SK-N-SH treated with all-trans-retinoic acid at 6 μM for 48 hours (cell line): ENCODE data around the gene JMJD1C.

Source experiments
- GLIS3 ChIP-seq: fragments of 250-450 bp; sonication (Bioruptor Pico); IDR thresholded peaks from 2 replicates; pipeline ENCODE4 v1.5.0; 2020; ENCODE audit warnings: mild to moderate bottlenecking, moderate library complexity
- OSR1 ChIP-seq: fragments of 250-450 bp; sonication (Bioruptor Pico); IDR thresholded peaks from 2 replicates; pipeline ENCODE4 v1.8.0; 2022; ENCODE audit warnings: moderate library complexity, mild to moderate bottlenecking, inconsistent platforms
- PATZ1 ChIP-seq: fragments of 250-450 bp; sonication (Bioruptor Pico); IDR thresholded peaks from 2 replicates; pipeline ENCODE4 v1.8.0; 2020; ENCODE audit warnings: mild to moderate bottlenecking, moderate library complexity, borderline replicate concordance
- TCF4 ChIP-seq: fragments of 250-450 bp; sonication (Bioruptor Pico); IDR thresholded peaks from 2 replicates; pipeline ENCODE4 v1.8.0; 2021; ENCODE audit warnings: mild to moderate bottlenecking, moderate library complexity, borderline replicate concordance
- TOX ChIP-seq: fragments of 250-450 bp; sonication (Bioruptor Pico); IDR thresholded peaks from 2 replicates; pipeline ENCODE4 v1.8.0; 2021; ENCODE audit warnings: mild to moderate bottlenecking, moderate library complexity, borderline replicate concordance
- ZFP3 ChIP-seq: fragments of 250-450 bp; sonication (Bioruptor Pico); IDR thresholded peaks from 2 replicates; pipeline ENCODE4 v1.5.0; 2020; ENCODE audit warnings: mild to moderate bottlenecking, moderate library complexity
- ZFP30 ChIP-seq: fragments of 450-650 bp; formaldehyde crosslinking; IDR thresholded peaks from 2 replicates; pipeline ENCODE4 v1.5.0; 2022; ENCODE audit warnings: mild to moderate bottlenecking, moderate library complexity
- TF ChIP-seq, protein P1 (sequence below): fragments of 250-450 bp; sonication (Bioruptor Pico); IDR thresholded peaks from 2 replicates; pipeline ENCODE4 v1.5.0; 2020; ENCODE audit warnings: mild to moderate bottlenecking, moderate library complexity
- TF ChIP-seq, protein P2 (sequence below): fragments of 250-450 bp; sonication (Bioruptor Pico); IDR thresholded peaks from 2 replicates; pipeline ENCODE4 v1.5.1; 2020; ENCODE audit warnings: low read depth, mild to moderate bottlenecking, moderate library complexity
- TF ChIP-seq, protein P3 (sequence below): fragments of 250-450 bp; sonication (Bioruptor Pico); IDR thresholded peaks from 2 replicates; pipeline ENCODE4 v1.8.0; 2021; ENCODE audit warnings: low read depth, mild to moderate bottlenecking, moderate library complexity, borderline replicate concordance

DNA sequence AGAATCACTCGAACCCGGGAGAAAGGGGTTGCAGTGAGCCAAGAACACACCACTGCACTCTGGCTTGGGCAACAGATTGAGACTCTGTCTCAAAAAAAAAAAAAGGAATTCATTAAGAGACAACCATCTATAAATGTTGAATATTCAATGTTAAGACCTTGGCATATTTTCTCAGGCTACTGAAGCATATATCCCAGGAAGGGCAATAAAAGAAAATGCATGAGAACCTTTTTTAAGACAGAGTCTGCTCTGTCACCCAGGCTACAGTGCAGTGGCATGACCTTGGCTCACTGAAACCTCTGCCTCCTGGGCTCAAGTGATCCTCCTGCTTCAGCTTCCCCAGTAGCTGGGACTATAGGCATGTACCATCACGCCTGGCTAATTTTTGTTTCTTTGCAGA lies 165.0 kb downstream of the JMJD1C start:
- TF ChIP-seq ZFP30 (CRISPR knock-in tag) (no peak), TCF4 (CRISPR knock-in tag) (no peak), ZFP3 (CRISPR knock-in tag) (no peak), GLIS3 (CRISPR knock-in tag) (no peak), PATZ1 (CRISPR knock-in tag) (no peak), OSR1 (CRISPR knock-in tag) (no peak), TOX (no peak)
- TF ChIP-seq, protein P1, sequence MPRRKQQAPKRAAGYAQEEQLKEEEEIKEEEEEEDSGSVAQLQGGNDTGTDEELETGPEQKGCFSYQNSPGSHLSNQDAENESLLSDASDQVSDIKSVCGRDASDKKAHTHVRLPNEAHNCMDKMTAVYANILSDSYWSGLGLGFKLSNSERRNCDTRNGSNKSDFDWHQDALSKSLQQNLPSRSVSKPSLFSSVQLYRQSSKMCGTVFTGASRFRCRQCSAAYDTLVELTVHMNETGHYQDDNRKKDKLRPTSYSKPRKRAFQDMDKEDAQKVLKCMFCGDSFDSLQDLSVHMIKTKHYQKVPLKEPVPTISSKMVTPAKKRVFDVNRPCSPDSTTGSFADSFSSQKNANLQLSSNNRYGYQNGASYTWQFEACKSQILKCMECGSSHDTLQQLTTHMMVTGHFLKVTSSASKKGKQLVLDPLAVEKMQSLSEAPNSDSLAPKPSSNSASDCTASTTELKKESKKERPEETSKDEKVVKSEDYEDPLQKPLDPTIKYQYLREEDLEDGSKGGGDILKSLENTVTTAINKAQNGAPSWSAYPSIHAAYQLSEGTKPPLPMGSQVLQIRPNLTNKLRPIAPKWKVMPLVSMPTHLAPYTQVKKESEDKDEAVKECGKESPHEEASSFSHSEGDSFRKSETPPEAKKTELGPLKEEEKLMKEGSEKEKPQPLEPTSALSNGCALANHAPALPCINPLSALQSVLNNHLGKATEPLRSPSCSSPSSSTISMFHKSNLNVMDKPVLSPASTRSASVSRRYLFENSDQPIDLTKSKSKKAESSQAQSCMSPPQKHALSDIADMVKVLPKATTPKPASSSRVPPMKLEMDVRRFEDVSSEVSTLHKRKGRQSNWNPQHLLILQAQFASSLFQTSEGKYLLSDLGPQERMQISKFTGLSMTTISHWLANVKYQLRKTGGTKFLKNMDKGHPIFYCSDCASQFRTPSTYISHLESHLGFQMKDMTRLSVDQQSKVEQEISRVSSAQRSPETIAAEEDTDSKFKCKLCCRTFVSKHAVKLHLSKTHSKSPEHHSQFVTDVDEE (CRISPR knock-in tag): no peak
- TF ChIP-seq, protein P2, sequence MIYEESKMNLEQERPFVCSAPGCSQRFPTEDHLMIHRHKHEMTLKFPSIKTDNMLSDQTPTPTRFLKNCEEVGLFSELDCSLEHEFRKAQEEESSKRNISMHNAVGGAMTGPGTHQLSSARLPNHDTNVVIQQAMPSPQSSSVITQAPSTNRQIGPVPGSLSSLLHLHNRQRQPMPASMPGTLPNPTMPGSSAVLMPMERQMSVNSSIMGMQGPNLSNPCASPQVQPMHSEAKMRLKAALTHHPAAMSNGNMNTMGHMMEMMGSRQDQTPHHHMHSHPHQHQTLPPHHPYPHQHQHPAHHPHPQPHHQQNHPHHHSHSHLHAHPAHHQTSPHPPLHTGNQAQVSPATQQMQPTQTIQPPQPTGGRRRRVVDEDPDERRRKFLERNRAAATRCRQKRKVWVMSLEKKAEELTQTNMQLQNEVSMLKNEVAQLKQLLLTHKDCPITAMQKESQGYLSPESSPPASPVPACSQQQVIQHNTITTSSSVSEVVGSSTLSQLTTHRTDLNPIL (CRISPR knock-in tag): no peak
- TF ChIP-seq, protein P3, sequence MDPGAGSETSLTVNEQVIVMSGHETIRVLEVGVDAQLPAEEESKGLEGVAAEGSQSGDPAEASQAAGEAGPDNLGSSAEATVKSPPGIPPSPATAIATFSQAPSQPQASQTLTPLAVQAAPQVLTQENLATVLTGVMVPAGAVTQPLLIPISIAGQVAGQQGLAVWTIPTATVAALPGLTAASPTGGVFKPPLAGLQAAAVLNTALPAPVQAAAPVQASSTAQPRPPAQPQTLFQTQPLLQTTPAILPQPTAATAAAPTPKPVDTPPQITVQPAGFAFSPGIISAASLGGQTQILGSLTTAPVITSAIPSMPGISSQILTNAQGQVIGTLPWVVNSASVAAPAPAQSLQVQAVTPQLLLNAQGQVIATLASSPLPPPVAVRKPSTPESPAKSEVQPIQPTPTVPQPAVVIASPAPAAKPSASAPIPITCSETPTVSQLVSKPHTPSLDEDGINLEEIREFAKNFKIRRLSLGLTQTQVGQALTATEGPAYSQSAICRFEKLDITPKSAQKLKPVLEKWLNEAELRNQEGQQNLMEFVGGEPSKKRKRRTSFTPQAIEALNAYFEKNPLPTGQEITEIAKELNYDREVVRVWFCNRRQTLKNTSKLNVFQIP (CRISPR knock-in tag): no peak
